KMS-11 (cell line): ENCODE data around the gene RPIA.

Source experiments
- H2AFZ ChIP-seq: fragments of 200-600 bp; sonication (generic); 2 replicates; pipeline ENCODE4 v1.6.1; 2016; ENCODE audit warnings: antibody characterized with exemption, mixed run types, low read depth
- H3K27ac ChIP-seq: fragments of 200-600 bp; sonication (generic); 2 replicates; pipeline ENCODE4 v1.6.1; 2016; ENCODE audit warnings: mild to moderate bottlenecking, mixed run types
- H3K27me3 ChIP-seq: fragments of 200-600 bp; sonication (generic); 2 replicates; pipeline ENCODE4 v1.6.1; 2017; ENCODE audit warnings: mild to moderate bottlenecking, low read depth, mixed run types, moderate library complexity; ENCODE audit not compliant: insufficient read depth
- H3K36me3 ChIP-seq: fragments of 200-600 bp; sonication (generic); 2 replicates; pipeline ENCODE4 v1.6.1; 2017; ENCODE audit warnings: mild to moderate bottlenecking, mixed run types; ENCODE audit not compliant: insufficient read depth
- H3K4me1 ChIP-seq: fragments of 200-600 bp; sonication (generic); 2 replicates; pipeline ENCODE4 v1.6.1; 2016; ENCODE audit warnings: mild to moderate bottlenecking, low read depth, mixed run types; ENCODE audit not compliant: poor library complexity, severe bottlenecking
- H3K4me2 ChIP-seq: fragments of 200-600 bp; sonication (generic); 2 replicates; pipeline ENCODE4 v1.7.0; 2016; ENCODE audit warnings: mild to moderate bottlenecking, mixed run types
- H3K4me3 ChIP-seq: fragments of 200-600 bp; sonication (generic); IDR thresholded peaks from 2 replicates; pipeline ENCODE4 v1.6.1; 2017; ENCODE audit warnings: low read depth, low read length, mixed read lengths; ENCODE audit not compliant: insufficient read depth
- H3K79me2 ChIP-seq: fragments of 200-600 bp; sonication (generic); 2 replicates; pipeline ENCODE4 v1.6.1; 2016; ENCODE audit warnings: low read depth, mixed run types; ENCODE audit not compliant: insufficient read depth
- H3K9ac ChIP-seq: fragments of 200-600 bp; sonication (generic); 2 replicates; pipeline ENCODE4 v1.6.1; 2016; ENCODE audit warnings: mild to moderate bottlenecking, mixed run types
- H4K20me1 ChIP-seq: fragments of 200-600 bp; sonication (generic); 2 replicates; pipeline ENCODE4 v1.6.1; 2016; ENCODE audit warnings: mild to moderate bottlenecking, mixed run types; ENCODE audit not compliant: insufficient read depth
- CTCF ChIP-seq: fragments of 200-600 bp; sonication (generic); conservative IDR thresholded peaks from 2 replicates; pipeline ENCODE4 v1.6.1; 2017; ENCODE audit warnings: low read depth, mild to moderate bottlenecking, antibody characterized with exemption, low read length, moderate library complexity, mixed read lengths

The RPIA gene

GRCh38 chr2:88656690-88657089 is 34.8 kb upstream of the RPIA start:
- H3K36me3 ChIP-seq = no peaks in the 10 kb centered on the region
- H3K4me2 ChIP-seq = no peak overlapping the region
- no peak overlapping the region for H3K9ac ChIP-seq
- no peak overlapping the region for H2AFZ ChIP-seq
- H3K27me3 ChIP-seq = no peaks in the 10 kb centered on the region
- no peaks in the 10 kb centered on the region for H3K4me1 ChIP-seq
- no peak overlapping the region for H3K4me3 ChIP-seq
- H3K27ac ChIP-seq = no peak overlapping the region
- no peak for TF ChIP-seq CTCF
- H3K79me2 ChIP-seq = no peaks in the 10 kb centered on the region
- no peaks in the 10 kb centered on the region for H4K20me1 ChIP-seq

DNA sequence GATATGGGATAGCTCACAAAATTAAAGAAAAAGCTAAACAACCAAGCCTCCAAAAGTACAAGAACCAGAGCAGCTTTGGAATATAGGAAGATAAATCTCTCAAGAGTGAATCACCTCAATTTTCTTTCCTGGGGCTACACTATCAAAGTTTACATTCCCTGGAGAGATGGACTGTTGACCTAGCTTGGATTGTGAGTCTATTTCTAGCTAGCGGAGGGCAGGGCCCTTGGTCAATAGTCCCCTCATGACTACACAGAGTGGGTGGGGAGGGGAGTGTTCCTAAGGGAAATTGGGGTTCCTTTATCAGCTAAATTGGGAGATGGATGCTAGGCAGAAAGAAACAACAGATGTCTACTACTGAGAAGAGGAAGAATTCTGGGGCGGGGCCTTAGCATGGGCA is 34.3 kb upstream of the RPIA start:
- H3K27me3 ChIP-seq = no peaks in the 10 kb centered on the region
- H3K36me3 ChIP-seq = no peaks in the 10 kb centered on the region
- H3K4me1 ChIP-seq = no peaks in the 10 kb centered on the region
- H2AFZ ChIP-seq = no peak overlapping the region
- H3K4me3 ChIP-seq = no peak overlapping the region
- H4K20me1 ChIP-seq = no peaks in the 10 kb centered on the region
- no peak for TF ChIP-seq CTCF
- no peak overlapping the region for H3K9ac ChIP-seq
- H3K27ac ChIP-seq = no peak overlapping the region
- no peak overlapping the region for H3K4me2 ChIP-seq
- no peaks in the 10 kb centered on the region for H3K79me2 ChIP-seq

DNA sequence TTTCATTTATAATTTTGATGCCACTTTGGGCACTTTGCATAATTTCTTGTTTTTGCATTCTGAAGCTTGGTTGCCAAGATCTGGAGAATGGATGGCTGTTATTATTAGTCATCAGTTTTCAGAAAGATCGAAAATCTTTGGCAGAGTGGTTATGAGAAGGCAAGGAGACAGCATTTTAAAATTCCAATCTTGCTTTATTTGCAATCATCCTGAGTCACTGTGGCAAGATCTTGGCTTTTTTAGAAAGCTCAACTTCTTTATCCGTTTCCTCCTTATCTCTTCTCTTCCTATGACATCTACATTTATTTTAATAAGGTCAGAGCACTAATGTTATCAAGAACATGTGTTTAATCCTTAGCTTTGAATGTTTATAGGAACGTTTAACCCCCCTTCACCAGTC is 33.1 kb upstream of the RPIA start:
- no peaks in the 10 kb centered on the region for H3K36me3 ChIP-seq
- no peaks in the 10 kb centered on the region for H4K20me1 ChIP-seq
- H3K4me3 ChIP-seq = no peak overlapping the region
- no peak overlapping the region for H3K9ac ChIP-seq
- no peaks in the 10 kb centered on the region for H3K27me3 ChIP-seq
- no peak for TF ChIP-seq CTCF
- H3K79me2 ChIP-seq = no peaks in the 10 kb centered on the region
- no peak overlapping the region for H2AFZ ChIP-seq
- no peak overlapping the region for H3K4me2 ChIP-seq
- H3K27ac ChIP-seq = no peak overlapping the region
- H3K4me1 ChIP-seq = no peaks in the 10 kb centered on the region

- Histone ChIP-seq H3K4me3 (no peak overlapping the region), H3K4me2 (no peak overlapping the region), H2AFZ (no peak overlapping the region)
Observed at GRCh38 chr2:88658881-88659537, 32.5 kb upstream of the RPIA start.

More at GRCh38 chr2:88658881-88659537, 32.5 kb upstream of the RPIA start:
- Histone ChIP-seq H3K79me2 (no peaks in the 10 kb centered on the region), H3K36me3 (no peaks in the 10 kb centered on the region), H3K27me3 (no peaks in the 10 kb centered on the region), H3K27ac (no peak overlapping the region), H4K20me1 (no peaks in the 10 kb centered on the region), H3K4me1 (no peaks in the 10 kb centered on the region), H3K9ac (no peak overlapping the region)
- TF ChIP-seq CTCF = no peak
